ENCODE data around the gene PRKRIP1. TPM values are rescaled to one million over a fixed set of nuclear protein-coding genes. Genes with fewer than 3 reads are reported as not detected.
"Not testable (repeated sequence)": the region's sequence is repeated elsewhere in the genome, so short reads cannot be mapped to it uniquely, and the experiment has no call there.

PRKRIP1 gene
- total RNA-seq, 1 donor from 2014 or later: 16.1 TPM

GRCh38 chr7:102398543-102398942, 2.4 kb downstream of the PRKRIP1 start:
- TF ChIP-seq CTCF (conservative IDR thresholded peaks at IDR 0.05; ENCODE audit: low read depth, low read length): no peak
- DNase-seq (ENCODE audit: low read depth): no peak
- no peak overlapping the region for H3K4me3 ChIP-seq (ENCODE audit: low read depth, low read length)

DNA sequence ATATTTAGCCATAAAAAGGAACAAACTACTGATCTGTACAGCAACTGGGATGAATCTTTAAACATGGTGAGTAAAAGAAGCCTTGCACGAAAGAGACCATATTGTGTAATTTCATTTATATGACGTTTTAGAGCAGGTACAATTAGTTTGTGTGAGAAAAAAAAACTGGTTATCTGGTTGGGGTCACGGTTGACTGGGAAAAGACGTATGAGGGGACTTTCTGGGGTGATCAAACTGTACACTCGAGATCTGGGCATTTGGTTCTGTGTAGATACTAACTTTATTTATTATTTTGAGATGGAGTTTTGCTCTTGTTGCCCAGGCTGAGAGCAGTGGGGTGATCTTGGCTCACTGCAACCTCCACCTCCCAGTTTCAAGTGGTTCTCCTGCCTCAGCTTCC, 4.2 kb downstream of the PRKRIP1 start:
- DNase-seq (ENCODE audit: low read depth): no peak
- TF ChIP-seq CTCF (conservative IDR thresholded peaks at IDR 0.05; ENCODE audit: low read depth, low read length): no peak
- H3K4me3 ChIP-seq (ENCODE audit: low read depth, low read length): no peak overlapping the region

- no peak for DNase-seq (ENCODE audit: low read depth)
- H3K4me3 ChIP-seq (ENCODE audit: low read depth, low read length): no peak overlapping the region
- no peak for TF ChIP-seq CTCF (conservative IDR thresholded peaks at IDR 0.05; ENCODE audit: low read depth, low read length)
Measured at GRCh38 chr7:102403563-102403962, 7.4 kb downstream of the PRKRIP1 start.

DNA sequence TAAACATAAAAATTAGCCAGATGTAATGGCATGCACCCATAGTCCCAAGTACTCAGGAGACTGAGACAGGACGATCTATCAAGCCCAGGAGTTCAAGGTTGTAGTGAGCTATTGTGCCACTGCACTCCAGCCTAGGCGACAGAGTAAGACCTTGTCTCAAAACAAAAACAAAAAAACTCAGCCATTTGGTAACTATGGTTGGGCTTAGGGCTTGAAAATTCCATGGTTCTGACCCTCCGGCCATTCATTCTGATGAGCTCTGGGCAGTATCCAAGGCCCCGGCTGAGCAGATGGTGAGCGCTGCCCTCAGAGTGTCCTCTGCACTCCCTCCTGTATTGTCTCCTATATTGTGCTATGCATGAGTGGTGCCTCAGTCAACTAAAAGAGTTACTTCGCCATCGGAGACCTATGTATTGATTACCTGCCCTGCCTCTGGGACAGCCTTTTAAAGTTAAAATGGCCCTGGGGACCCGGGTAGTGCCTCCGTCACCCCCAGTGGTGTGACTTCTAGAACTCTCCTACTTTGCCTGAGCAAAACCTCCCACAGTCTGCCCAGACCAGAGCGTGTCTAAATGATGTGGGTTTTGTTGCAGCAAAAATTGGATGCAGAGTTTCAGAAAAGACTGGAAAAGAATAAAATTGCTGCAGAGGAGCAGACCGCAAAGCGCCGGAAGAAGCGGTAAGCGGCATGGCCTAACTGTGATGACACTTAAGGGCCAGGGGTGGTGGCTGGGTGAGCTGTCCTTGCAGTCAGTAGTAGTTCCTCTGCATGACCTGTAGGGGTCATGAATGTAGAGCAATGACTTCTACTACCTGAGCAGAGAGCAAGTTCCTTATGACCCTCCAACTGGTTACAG, 8.1 kb downstream of the PRKRIP1 start:
- no peak overlapping the region for H3K4me3 ChIP-seq (ENCODE audit: low read depth, low read length)
- DNase-seq (ENCODE audit: low read depth): peak; percentile 36
- peak; percentile 68 for TF ChIP-seq CTCF (conservative IDR thresholded peaks at IDR 0.05; ENCODE audit: low read depth, low read length)

DNA sequence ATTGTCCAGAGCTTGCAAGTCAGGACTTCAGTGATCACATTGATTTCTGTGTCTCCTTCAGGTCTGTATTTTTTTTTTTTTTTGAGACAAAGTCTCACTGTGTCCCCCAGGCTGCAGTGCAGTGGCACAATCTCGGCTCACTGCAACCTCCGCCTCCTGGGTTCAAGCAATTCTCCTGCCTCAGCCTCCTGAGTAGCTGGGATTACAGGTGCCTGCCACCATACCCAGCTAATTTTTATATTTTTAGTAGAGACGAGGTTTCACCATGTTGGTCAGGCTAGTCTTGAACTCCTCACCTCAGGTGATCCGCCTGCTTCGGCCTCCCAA, 8.7 kb downstream of the PRKRIP1 start:
- DNase-seq (ENCODE audit: low read depth); H3K4me3 ChIP-seq (ENCODE audit: low read depth, low read length): not testable (repeated sequence)

DNA sequence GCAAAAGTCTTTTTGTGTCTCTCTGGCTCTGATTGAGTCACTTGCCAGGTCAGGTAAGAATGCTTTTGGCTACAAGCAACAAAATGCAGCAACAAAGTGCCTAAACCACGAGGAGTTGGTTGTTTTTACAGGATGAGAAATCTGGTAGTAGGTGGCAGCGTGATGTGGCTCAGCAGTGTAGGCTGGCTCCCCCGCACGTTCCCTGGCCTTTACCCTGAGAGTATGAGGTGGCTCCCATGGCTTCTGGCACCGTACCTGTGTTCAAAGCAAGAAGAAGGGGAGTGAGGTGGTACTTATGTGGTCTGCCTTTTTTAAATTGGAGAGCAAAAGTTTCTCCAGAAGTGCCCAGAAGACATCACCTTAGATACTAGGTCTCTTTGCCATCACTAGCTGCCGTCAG, 11.7 kb downstream of the PRKRIP1 start:
- no peak for DNase-seq (ENCODE audit: low read depth)
- H3K4me3 ChIP-seq (ENCODE audit: low read depth, low read length): no peak overlapping the region
- TF ChIP-seq CTCF (conservative IDR thresholded peaks at IDR 0.05; ENCODE audit: low read depth, low read length): no peak

DNA sequence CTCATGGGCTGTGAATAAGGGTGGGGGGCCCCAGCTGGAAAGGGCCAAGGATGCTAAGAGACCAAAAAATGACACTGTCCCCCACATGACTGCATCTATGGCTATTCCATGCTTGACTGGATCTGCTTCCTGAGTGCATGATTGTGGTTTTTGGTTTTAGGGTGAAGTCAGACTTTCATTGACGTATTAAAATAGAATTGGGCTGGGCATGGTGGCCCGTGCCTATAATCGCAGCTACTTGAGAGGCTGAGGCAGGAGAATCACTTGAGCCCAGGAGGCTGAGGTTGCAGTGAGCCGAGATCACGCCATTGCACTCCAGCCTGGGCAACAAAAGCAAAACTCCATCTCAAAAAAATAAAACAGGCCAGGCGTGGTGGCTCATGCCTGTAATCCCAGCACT, 12.4 kb downstream of the PRKRIP1 start:
- not testable (repeated sequence) for H3K4me3 ChIP-seq (ENCODE audit: low read depth, low read length); DNase-seq (ENCODE audit: low read depth)

DNA sequence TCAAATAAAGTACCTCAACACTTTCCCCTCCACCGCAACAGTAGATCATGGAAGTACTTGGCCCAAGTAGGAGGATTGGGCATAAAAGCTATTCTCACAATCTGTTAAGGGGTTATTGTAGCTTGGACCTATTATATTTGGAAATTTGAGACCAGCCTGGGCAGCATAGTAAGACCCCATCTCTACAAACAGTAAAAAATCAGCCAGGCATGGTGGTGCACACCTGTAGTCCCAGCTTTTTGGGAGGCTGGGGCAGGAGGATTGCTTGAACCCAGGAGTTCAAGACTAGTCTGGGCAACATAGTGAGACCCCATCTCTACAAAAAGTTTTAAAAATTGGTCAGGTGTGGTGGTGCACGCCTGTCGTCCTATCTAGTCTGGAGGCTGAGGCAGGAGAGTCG, 13.2 kb downstream of the PRKRIP1 start:
- TF ChIP-seq CTCF (conservative IDR thresholded peaks at IDR 0.05; ENCODE audit: low read depth, low read length): no peak
- DNase-seq (ENCODE audit: low read depth): no peak
- H3K4me3 ChIP-seq (ENCODE audit: low read depth, low read length): no peak overlapping the region
